ENCODE results near the gene CLDN1. TPM values are rescaled to one million over a fixed set of nuclear protein-coding genes. Genes with fewer than 3 reads are reported as not detected.
A peak's percentile ranks its signal among the peaks of the same experiment; 100 is the strongest.

The CLDN1 gene
- 2.1 TPM for polyA plus RNA-seq (2013, experiment 1 of 2)
- 2.4 TPM for polyA plus RNA-seq (2013, experiment 2 of 2)

GRCh38 chr3:190321789-190322603 is at the start of gene CLDN1:
TSS of gene CLDN1 (minus strand) at chr3:190322446. CDS start at chr3:190322206, 240 bp downstream.
- WGBS = 3% methylated on average over 64 of the region's 64 CpGs
- Histone ChIP-seq H3K27ac (ENCODE audit: low read depth, low read length) (no peak within 1 kb of the TSS), H3K9ac (ENCODE audit: low read depth, low read length) (peak within 1 kb of the TSS; percentile 71), H3K36me3 (ENCODE audit: insufficient read depth, low read length) (no peaks in the 10 kb centered on the region), H3K4me3 (ENCODE audit: low read length) (peak within 1 kb of the TSS; percentile 74), H3K9me3 (ENCODE audit: insufficient read depth, low read depth, low read length) (no peaks in the 10 kb centered on the region), H3K4me1 (ENCODE audit: insufficient read depth, low read length) (peaks cover 24% of the 10 kb centered on the region), H3K27me3 (ENCODE audit: insufficient read depth, low read length) (peaks cover 28% of the 10 kb centered on the region)

- no peaks in the 10 kb centered on the region for H3K9me3 ChIP-seq (ENCODE audit: insufficient read depth, low read depth, low read length)
- 43% methylated on average over 2 of the region's 2 CpGs for WGBS
- H3K4me3 ChIP-seq (ENCODE audit: low read length) = no peak overlapping the region
- H3K4me1 ChIP-seq (ENCODE audit: insufficient read depth, low read length) = no peaks in the 10 kb centered on the region
- no peaks in the 10 kb centered on the region for H3K27me3 ChIP-seq (ENCODE audit: insufficient read depth, low read length)
- H3K9ac ChIP-seq (ENCODE audit: low read depth, low read length) = no peak overlapping the region
- no peaks in the 10 kb centered on the region for H3K36me3 ChIP-seq (ENCODE audit: insufficient read depth, low read length)
- H3K27ac ChIP-seq (ENCODE audit: low read depth, low read length) = no peak overlapping the region
Measured at GRCh38 chr3:190371152-190371551, 48.9 kb upstream of the CLDN1 start.

GRCh38 chr3:190370369-190370768 is 48.1 kb upstream of the CLDN1 start:
- Histone ChIP-seq H3K27ac (ENCODE audit: low read depth, low read length) (no peak overlapping the region), H3K27me3 (ENCODE audit: insufficient read depth, low read length) (no peaks in the 10 kb centered on the region), H3K36me3 (ENCODE audit: insufficient read depth, low read length) (no peaks in the 10 kb centered on the region), H3K4me3 (ENCODE audit: low read length) (no peak overlapping the region), H3K9me3 (ENCODE audit: insufficient read depth, low read depth, low read length) (no peaks in the 10 kb centered on the region), H3K4me1 (ENCODE audit: insufficient read depth, low read length) (no peaks in the 10 kb centered on the region), H3K9ac (ENCODE audit: low read depth, low read length) (no peak overlapping the region)
- 93% methylated on average over 2 of the region's 2 CpGs for WGBS

- H3K36me3 ChIP-seq (ENCODE audit: insufficient read depth, low read length) = no peaks in the 10 kb centered on the region
- 79% methylated on average over 5 of the region's 5 CpGs for WGBS
- no peak overlapping the region for H3K27ac ChIP-seq (ENCODE audit: low read depth, low read length)
- no peaks in the 10 kb centered on the region for H3K9me3 ChIP-seq (ENCODE audit: insufficient read depth, low read depth, low read length)
- H3K9ac ChIP-seq (ENCODE audit: low read depth, low read length) = no peak overlapping the region
- H3K4me1 ChIP-seq (ENCODE audit: insufficient read depth, low read length) = no peaks in the 10 kb centered on the region
- H3K4me3 ChIP-seq (ENCODE audit: low read length) = no peak overlapping the region
- no peaks in the 10 kb centered on the region for H3K27me3 ChIP-seq (ENCODE audit: insufficient read depth, low read length)
Measured at GRCh38 chr3:190369668-190370295, 47.5 kb upstream of the CLDN1 start.

GRCh38 chr3:190368881-190369280 is 46.6 kb upstream of the CLDN1 start:
- Histone ChIP-seq H3K27ac (ENCODE audit: low read depth, low read length) (no peak overlapping the region), H3K36me3 (ENCODE audit: insufficient read depth, low read length) (no peaks in the 10 kb centered on the region), H3K27me3 (ENCODE audit: insufficient read depth, low read length) (no peaks in the 10 kb centered on the region), H3K4me1 (ENCODE audit: insufficient read depth, low read length) (no peaks in the 10 kb centered on the region), H3K9me3 (ENCODE audit: insufficient read depth, low read depth, low read length) (no peaks in the 10 kb centered on the region), H3K9ac (ENCODE audit: low read depth, low read length) (no peak overlapping the region), H3K4me3 (ENCODE audit: low read length) (no peak overlapping the region)

GRCh38 chr3:190366133-190366532 is 43.9 kb upstream of the CLDN1 start:
- no peaks in the 10 kb centered on the region for H3K36me3 ChIP-seq (ENCODE audit: insufficient read depth, low read length)
- 100% methylated on average over 1 of the region's 2 CpGs for WGBS

GRCh38 chr3:190362258-190362657 is 40.0 kb upstream of the CLDN1 start:
- no peaks in the 10 kb centered on the region for H3K9me3 ChIP-seq (ENCODE audit: insufficient read depth, low read depth, low read length)
- peaks cover 10% of the 10 kb centered on the region for H3K4me1 ChIP-seq (ENCODE audit: insufficient read depth, low read length)
- no peak overlapping the region for H3K4me3 ChIP-seq (ENCODE audit: low read length)
- H3K36me3 ChIP-seq (ENCODE audit: insufficient read depth, low read length) = no peaks in the 10 kb centered on the region
- H3K27me3 ChIP-seq (ENCODE audit: insufficient read depth, low read length) = no peaks in the 10 kb centered on the region
- H3K9ac ChIP-seq (ENCODE audit: low read depth, low read length) = no peak overlapping the region
- no peak overlapping the region for H3K27ac ChIP-seq (ENCODE audit: low read depth, low read length)
- WGBS = 27% methylated on average over 9 of the region's 9 CpGs

More at GRCh38 chr3:190366133-190366532, 43.9 kb upstream of the CLDN1 start:
- no peaks in the 10 kb centered on the region for H3K27me3 ChIP-seq (ENCODE audit: insufficient read depth, low read length)
- no peak overlapping the region for H3K9ac ChIP-seq (ENCODE audit: low read depth, low read length)
- no peak overlapping the region for H3K4me3 ChIP-seq (ENCODE audit: low read length)
- H3K4me1 ChIP-seq (ENCODE audit: insufficient read depth, low read length) = peaks cover 10% of the 10 kb centered on the region
- H3K9me3 ChIP-seq (ENCODE audit: insufficient read depth, low read depth, low read length) = no peaks in the 10 kb centered on the region
- H3K27ac ChIP-seq (ENCODE audit: low read depth, low read length) = no peak overlapping the region

GRCh38 chr3:190361791-190362190 is 39.5 kb upstream of the CLDN1 start:
- Histone ChIP-seq H3K4me1 (ENCODE audit: insufficient read depth, low read length) (peaks cover 10% of the 10 kb centered on the region), H3K9me3 (ENCODE audit: insufficient read depth, low read depth, low read length) (no peaks in the 10 kb centered on the region), H3K27me3 (ENCODE audit: insufficient read depth, low read length) (no peaks in the 10 kb centered on the region), H3K36me3 (ENCODE audit: insufficient read depth, low read length) (no peaks in the 10 kb centered on the region), H3K4me3 (ENCODE audit: low read length) (no peak overlapping the region), H3K27ac (ENCODE audit: low read depth, low read length) (no peak overlapping the region), H3K9ac (ENCODE audit: low read depth, low read length) (no peak overlapping the region)
- WGBS = 95% methylated on average over 1 of the region's 1 CpG

GRCh38 chr3:190360228-190360627 is 38.0 kb upstream of the CLDN1 start:
- WGBS = 100% methylated on average over 2 of the region's 2 CpGs
- no peaks in the 10 kb centered on the region for H3K27me3 ChIP-seq (ENCODE audit: insufficient read depth, low read length)
- H3K9ac ChIP-seq (ENCODE audit: low read depth, low read length) = no peak overlapping the region
- no peak overlapping the region for H3K4me3 ChIP-seq (ENCODE audit: low read length)
- H3K9me3 ChIP-seq (ENCODE audit: insufficient read depth, low read depth, low read length) = no peaks in the 10 kb centered on the region
- no peak overlapping the region for H3K27ac ChIP-seq (ENCODE audit: low read depth, low read length)
- H3K36me3 ChIP-seq (ENCODE audit: insufficient read depth, low read length) = no peaks in the 10 kb centered on the region
- peaks cover 10% of the 10 kb centered on the region for H3K4me1 ChIP-seq (ENCODE audit: insufficient read depth, low read length)

GRCh38 chr3:190359813-190360212 is 37.6 kb upstream of the CLDN1 start:
- 88% methylated on average over 2 of the region's 2 CpGs for WGBS
- Histone ChIP-seq H3K36me3 (ENCODE audit: insufficient read depth, low read length) (no peaks in the 10 kb centered on the region), H3K4me3 (ENCODE audit: low read length) (no peak overlapping the region)

GRCh38 chr3:190357468-190357867 is 35.2 kb upstream of the CLDN1 start:
- Histone ChIP-seq H3K9ac (ENCODE audit: low read depth, low read length) (no peak overlapping the region), H3K9me3 (ENCODE audit: insufficient read depth, low read depth, low read length) (no peaks in the 10 kb centered on the region), H3K4me1 (ENCODE audit: insufficient read depth, low read length) (peaks cover 3% of the 10 kb centered on the region), H3K4me3 (ENCODE audit: low read length) (no peak overlapping the region), H3K27me3 (ENCODE audit: insufficient read depth, low read length) (no peaks in the 10 kb centered on the region), H3K27ac (ENCODE audit: low read depth, low read length) (no peak overlapping the region), H3K36me3 (ENCODE audit: insufficient read depth, low read length) (no peaks in the 10 kb centered on the region)
- 90% methylated on average over 2 of the region's 2 CpGs for WGBS

More at GRCh38 chr3:190359813-190360212, 37.6 kb upstream of the CLDN1 start:
- no peak overlapping the region for H3K27ac ChIP-seq (ENCODE audit: low read depth, low read length)
- no peaks in the 10 kb centered on the region for H3K27me3 ChIP-seq (ENCODE audit: insufficient read depth, low read length)
- H3K4me1 ChIP-seq (ENCODE audit: insufficient read depth, low read length) = peaks cover 10% of the 10 kb centered on the region
- no peaks in the 10 kb centered on the region for H3K9me3 ChIP-seq (ENCODE audit: insufficient read depth, low read depth, low read length)
- H3K9ac ChIP-seq (ENCODE audit: low read depth, low read length) = no peak overlapping the region
